DMS53 treated with DMSO at 0.1 percent for 48 hours (cell line): ENCODE results near the gene DESI2.
A peak's percentile ranks its signal among the peaks of the same experiment; 100 is the strongest.
"Not testable (repeated sequence)": the region's sequence is repeated elsewhere in the genome, so short reads cannot be mapped to it uniquely, and the experiment has no call there.

Experiments
- DNase-seq: peaks from one replicate; lab custom pipeline; 2025; ENCODE audit not compliant: unreplicated experiment; lab: John Stamatoyannopoulos, UW

Gene DESI2

GRCh38 chr1:244704107-244704506 lies 51.2 kb downstream of the DESI2 start:
- no peak for DNase-seq

GRCh38 chr1:244705261-244706234 lies 52.6 kb downstream of the DESI2 start:
- no peak for DNase-seq

GRCh38 chr1:244709076-244709475 lies 56.1 kb downstream of the DESI2 start:
- no peak for DNase-seq

- no peak for DNase-seq
Observed at GRCh38 chr1:244709476-244710368, 56.8 kb downstream of the DESI2 start.

DNA sequence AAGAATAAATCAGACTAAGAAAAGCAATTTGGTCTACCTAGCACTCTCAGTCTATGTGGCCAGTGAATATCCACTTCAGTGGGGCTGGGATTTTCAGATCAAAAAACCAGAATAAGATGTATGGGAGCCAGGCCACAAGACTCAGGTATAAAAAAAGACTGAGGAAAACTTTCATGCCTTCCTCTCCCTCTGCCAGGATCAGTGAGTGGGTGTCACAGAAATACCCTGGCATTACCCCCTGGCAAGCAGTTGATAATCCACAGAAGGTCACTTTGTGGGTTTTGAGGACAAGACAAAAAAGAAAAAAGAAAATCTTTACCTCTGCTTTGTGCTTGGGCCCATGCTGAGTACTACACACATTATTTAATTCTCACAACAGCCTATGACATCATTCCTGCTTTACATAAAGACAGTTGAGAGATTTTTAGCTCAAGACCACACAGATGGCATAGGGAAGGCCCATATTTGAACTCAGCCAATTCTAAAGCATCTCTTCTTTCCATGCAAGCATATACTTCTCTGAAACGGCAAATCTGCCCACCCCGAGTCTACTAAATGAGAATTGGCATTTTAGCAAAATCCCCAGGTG lies 57.6 kb downstream of the DESI2 start:
- DNase-seq = no peak

GRCh38 chr1:244712669-244713068 lies 59.7 kb downstream of the DESI2 start:
- no peak for DNase-seq

- DNase-seq = no peak
Observed at GRCh38 chr1:244713332-244713731, 60.4 kb downstream of the DESI2 start.

- no peak for DNase-seq
Observed at GRCh38 chr1:244727871-244728474, 75.0 kb downstream of the DESI2 start.

- peak; percentile 20 for DNase-seq
Observed at GRCh38 chr1:244730153-244730933, 77.4 kb downstream of the DESI2 start.

GRCh38 chr1:244730934-244731434 lies 78.1 kb downstream of the DESI2 start:
- no peak for DNase-seq

GRCh38 chr1:244731651-244732050 lies 78.7 kb downstream of the DESI2 start:
- no peak for DNase-seq

DNA sequence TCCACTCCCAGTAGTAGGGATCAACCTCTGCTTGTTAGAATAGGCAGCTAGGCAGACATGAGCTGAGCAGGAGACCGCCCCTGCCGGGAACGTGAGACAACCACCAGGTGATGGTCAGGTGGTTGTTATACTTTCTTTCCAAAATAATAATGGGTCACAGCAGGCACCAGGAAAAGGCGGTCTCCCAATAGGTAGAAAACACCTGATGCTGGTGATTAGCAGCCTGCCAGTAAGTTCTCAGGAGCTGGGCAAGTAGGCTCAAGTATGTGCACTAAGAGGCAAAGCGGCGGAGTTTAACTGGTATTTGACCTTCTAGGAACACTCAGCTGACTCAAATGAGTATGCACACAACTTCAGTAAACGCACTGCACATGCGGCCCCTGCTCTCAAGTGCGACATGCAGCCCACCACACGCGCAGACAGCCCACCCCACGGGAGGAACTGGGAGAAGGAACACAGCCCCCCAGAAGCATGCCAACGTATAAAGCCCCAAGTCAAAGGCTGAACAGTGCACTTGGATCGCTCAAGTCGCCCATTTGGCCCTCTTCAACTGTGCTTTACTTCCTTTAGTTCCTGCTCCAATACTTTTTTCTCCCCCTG lies 80.0 kb downstream of the DESI2 start:
- DNase-seq = no peak

DNA sequence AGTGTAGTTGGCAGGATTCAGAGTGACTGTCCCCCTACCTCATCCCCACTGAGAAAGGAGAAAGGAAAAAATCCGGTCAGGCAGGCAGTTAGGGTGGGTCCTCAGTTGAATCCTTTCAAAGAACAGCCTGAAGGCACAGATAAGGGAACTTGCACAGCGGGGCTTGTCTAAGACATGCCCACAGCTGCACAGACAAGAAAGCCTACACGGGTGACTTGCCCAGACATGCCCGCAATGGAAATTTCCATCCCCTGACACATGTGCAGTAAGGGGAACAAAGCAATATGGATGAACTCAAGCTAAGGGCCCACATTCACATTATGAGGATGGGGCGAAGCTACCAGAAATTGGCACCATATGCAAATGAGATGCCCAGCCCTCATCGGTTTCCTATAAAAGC lies 82.5 kb downstream of the DESI2 start:
- no peak for DNase-seq

DNA sequence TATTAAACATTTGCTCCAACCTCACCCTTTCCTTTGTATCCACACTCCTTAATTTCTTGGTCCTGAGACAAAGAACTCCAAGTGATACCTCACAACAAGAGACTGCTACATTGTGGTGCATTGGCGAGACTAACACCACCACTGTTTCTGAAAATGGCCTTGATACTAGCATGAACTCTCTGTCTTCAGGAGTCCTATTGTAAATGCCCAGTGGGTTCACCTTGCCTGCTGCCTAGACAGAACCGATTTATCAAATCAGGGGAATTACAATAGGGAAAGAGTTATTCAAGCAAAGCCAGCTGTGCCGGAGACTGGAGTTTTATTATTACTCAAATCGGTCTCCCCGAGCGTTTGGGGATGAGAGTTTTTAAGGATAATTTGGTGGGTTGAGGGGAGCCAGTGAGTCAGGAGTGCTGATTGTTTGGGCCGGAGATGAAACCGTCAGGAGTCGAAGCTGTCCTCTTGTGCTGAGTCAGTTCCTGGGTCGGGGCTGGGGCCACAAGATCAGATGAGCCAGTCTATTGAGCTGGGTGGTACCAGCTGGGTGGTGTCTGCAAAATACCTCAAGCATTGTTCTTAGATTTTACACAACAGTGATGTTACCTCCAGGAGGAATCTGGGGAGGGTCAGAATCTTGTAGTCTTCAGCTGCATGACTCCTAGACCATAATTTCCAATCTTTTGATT lies 83.1 kb downstream of the DESI2 start:
- no peak for DNase-seq

DNA sequence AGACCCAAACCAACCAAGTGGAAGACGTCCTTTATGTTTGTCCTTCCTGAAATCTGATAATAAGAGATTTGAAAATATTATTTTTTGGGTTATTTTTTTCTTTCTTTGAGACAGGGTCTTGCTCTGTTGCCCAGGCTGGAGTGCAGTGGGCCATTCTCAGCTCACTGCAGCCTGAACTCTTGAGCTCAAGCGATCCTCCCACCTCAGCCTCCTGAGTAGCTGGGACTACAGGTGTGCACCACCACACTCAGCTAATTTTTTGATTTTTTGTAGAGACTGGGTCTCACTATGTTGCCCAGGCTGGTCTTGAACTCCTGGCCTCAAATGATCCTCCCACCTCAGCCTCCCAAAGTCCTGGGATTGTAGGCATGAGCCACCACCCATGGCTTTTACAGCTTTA lies 86.2 kb downstream of the DESI2 start:
- not testable (repeated sequence) for DNase-seq

DNA sequence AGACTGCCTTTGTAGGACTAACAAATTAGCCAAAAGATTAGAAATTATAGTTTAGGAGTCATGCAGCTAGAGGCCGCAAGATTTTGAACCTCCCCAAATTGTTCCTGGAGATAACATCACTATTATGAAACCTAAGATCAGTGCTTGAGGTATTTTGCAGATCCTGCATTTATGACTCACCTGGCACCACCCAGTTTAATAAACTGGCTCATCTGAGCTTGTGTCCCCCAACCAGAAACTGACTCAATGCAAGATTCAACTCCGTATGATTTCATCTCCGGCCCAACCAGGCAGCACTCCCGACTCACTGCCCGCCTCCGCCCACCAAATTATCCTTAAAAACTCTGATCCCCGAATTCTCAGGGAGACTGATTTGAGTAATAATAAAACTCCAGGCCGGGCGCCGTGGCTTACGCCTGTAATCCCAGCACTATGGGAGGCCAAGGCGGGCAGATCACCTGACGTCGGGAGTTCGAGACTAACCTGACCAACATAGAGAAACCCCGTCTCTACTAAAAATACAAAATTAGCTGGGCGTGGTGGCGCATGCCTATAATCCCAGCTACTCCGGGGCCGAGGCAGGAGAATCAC lies 87.2 kb downstream of the DESI2 start:
- not testable (repeated sequence) for DNase-seq

GRCh38 chr1:244741692-244742091 lies 88.8 kb downstream of the DESI2 start:
- no peak for DNase-seq

DNA sequence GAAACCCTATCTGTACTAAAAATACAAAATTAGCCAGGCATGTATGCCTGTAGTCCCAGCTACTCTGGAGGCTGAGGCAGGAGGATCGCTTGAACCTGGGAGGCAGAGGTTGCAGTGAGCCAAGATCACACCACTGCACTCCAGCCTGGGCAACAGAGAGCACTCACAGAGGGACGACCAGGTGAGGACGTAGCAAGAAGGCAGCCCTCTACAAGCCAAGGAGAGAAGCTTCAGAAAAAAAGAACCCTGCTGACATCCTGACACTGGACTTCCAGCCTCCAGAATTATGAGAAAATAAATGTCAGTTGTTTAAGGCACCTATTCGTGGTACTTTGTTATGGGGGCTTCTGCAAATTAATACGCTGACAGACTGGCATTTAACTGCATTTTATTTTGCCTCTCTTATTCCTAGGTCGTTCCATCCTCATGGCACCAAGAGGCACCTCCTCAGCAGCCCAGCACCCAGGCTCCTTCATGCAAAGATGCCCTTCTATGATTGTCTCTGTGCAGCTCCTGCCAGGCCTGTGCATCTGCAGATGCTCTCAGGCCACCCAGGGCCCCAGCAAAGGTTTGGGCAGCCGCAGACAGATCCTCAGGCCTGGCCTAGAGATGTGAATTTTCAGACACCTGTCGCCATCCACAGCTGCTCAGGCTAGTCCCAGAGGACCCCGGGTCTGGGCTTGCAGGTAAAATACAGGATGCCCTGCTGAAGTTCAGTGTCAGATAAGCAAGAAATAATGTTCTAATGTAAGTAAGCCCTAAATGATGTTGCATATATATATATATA lies 96.5 kb downstream of the DESI2 start:
- DNase-seq = no peak
